MG63 (cell line): ENCODE results near the gene ARFGEF2. TPM values are rescaled to one million over a fixed set of nuclear protein-coding genes. Genes with fewer than 3 reads are reported as not detected.
"Not testable (repeated sequence)": the region's sequence is repeated elsewhere in the genome, so short reads cannot be mapped to it uniquely, and the experiment has no call there.

Experiments used
- DNase-seq: peaks from one replicate; pipeline ENCODE4 v3.0.0-alpha.2; 2020
- H3K27me3 ChIP-seq: fragments of 250-450 bp; sonication (Bioruptor Pico); 2 replicates; pipeline ENCODE4 v1.5.1; 2020; ENCODE audit warnings: mild to moderate bottlenecking, moderate library complexity
- H3K36me3 ChIP-seq: fragments of 250-450 bp; sonication (Bioruptor Pico); 2 replicates; pipeline ENCODE4 v1.5.1; 2020; ENCODE audit warnings: mild to moderate bottlenecking, moderate library complexity
- H3K4me3 ChIP-seq: fragments of 250-450 bp; sonication (Bioruptor Pico); 2 replicates; pipeline ENCODE4 v1.5.1; 2020; ENCODE audit warnings: mild to moderate bottlenecking, moderate library complexity
- H3K9me3 ChIP-seq: fragments of 250-450 bp; sonication (Bioruptor Pico); 2 replicates; pipeline ENCODE4 v1.5.1; 2020; ENCODE audit warnings: mild to moderate bottlenecking, moderate library complexity
- total RNA-seq: library from RNA; depleted of rRNA; stranded (reverse); fragments of >200 nt; shearing (Covaris generic); gene quantifications from 2 replicates; pipeline ENCODE4 v1.2.3, GENCODE V29; 2014; ENCODE audit warnings: low replicate concordance

Gene ARFGEF2
- total RNA-seq, 1 experiment from 2014 or later: 17.9 TPM

DNA sequence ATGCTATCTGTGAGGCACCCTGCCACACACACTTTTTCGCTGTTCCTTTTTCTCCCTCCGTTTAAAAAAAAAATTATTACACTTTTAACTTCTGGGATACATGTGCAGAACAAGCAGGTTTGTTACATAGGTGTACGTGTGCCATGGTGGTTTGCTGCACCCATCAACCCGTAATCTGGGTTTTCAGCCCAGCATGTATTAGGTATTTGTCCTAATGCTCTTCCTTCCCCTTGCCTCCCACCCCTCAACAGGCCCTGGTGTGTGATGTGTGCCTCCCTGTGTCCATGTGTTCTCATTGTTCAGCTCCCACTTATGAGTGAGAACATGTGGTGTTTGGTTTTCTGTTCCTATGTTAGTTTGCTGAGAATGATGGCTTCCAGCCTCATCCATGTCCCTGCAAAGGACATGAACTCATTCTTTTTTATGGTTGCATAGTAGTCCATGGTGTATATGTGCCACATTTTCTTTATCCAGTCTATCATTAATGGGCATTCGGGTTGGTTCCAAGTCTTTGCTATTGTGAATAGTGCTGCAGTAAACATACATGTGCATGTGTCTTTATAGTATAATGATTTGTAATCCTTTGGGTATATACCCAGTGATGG is 12.9 kb downstream of the ARFGEF2 start:
- not testable (repeated sequence) for DNase-seq, H3K9me3 ChIP-seq, H3K36me3 ChIP-seq, H3K4me3 ChIP-seq, H3K27me3 ChIP-seq

DNA sequence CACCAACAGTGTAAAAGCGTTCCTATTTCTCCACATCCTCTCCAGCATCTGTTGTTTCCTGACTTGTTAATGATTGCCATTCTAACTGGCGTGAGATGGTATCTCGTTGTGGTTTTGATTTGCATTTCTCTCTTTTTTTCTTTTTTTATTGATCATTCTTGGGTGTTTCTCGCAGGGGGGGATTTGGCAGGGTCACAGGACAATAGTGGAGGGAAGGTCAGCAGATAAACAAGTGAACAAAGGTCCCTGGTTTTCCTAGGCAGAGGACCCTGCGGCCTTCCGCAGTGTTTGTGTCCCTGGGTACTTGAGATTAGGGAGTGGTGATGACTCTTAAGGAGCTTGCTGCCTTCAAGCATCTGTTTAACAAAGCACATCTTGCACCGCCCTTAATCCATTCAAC is 13.5 kb downstream of the ARFGEF2 start:
- not testable (repeated sequence) for H3K4me3 ChIP-seq, H3K27me3 ChIP-seq, H3K36me3 ChIP-seq, H3K9me3 ChIP-seq, DNase-seq

DNA sequence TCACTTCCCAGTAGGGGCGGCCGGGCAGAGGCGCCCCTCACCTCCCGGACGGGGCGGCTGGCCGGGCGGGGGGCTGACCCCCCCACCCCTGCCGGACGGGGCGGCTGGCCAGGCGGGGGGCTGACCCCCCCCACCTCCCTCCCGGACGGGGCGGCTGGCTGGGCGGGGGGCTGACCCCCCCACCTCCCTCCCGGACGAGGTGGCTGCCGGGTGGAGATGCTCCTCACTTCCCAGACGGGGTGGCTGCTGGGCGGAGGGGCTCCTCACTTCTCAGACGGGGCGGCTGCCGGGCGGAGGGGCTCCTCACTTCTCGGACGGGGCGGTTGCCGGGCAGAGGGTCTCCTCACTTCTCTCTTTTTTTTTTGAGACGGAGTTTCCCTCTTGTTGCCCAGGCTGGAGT is 14.7 kb downstream of the ARFGEF2 start:
- not testable (repeated sequence) for H3K27me3 ChIP-seq, H3K36me3 ChIP-seq, H3K4me3 ChIP-seq, H3K9me3 ChIP-seq, DNase-seq

- no peaks in the 10 kb centered on the region for H3K27me3 ChIP-seq
- H3K4me3 ChIP-seq: no peak overlapping the region
- no peak for DNase-seq
- H3K36me3 ChIP-seq: peaks cover 11% of the 10 kb centered on the region
- no peaks in the 10 kb centered on the region for H3K9me3 ChIP-seq
These were observed 16.2 kb downstream of the ARFGEF2 start for GRCh38 chr20:48937674-48938073.

- Histone ChIP-seq H3K9me3 (no peaks in the 10 kb centered on the region), H3K27me3 (no peaks in the 10 kb centered on the region), H3K36me3 (peaks cover 21% of the 10 kb centered on the region), H3K4me3 (no peak overlapping the region)
- DNase-seq: no peak
These were observed 17.2 kb downstream of the ARFGEF2 start for GRCh38 chr20:48938670-48939069.

GRCh38 chr20:48940170-48940569 is 18.7 kb downstream of the ARFGEF2 start:
- no peak for DNase-seq
- Histone ChIP-seq H3K36me3 (peaks cover 32% of the 10 kb centered on the region), H3K9me3 (no peaks in the 10 kb centered on the region), H3K4me3 (no peak overlapping the region), H3K27me3 (no peaks in the 10 kb centered on the region)

DNA sequence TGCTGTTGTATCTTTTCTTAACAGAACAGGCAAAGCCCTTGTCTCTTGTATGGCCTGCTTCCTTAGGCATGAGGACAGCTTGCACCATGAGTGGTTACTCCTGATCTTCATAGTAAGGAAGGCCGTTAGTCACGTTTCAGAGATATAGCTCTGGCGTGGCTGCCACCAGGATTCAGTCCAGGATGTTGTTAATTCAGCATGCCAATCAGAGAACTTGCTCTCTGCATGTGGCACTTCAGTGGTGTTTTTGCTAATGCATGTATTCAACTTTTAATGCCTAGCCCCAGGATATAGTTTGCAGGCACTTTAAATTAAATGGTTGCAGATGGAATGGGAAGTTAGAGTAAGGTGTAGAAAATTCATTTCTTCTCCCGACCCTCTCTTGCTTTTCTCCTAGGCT is 20.0 kb downstream of the ARFGEF2 start:
- Histone ChIP-seq H3K27me3 (no peaks in the 10 kb centered on the region), H3K4me3 (no peak overlapping the region), H3K9me3 (no peaks in the 10 kb centered on the region), H3K36me3 (peaks cover 41% of the 10 kb centered on the region)
- no peak for DNase-seq

DNA sequence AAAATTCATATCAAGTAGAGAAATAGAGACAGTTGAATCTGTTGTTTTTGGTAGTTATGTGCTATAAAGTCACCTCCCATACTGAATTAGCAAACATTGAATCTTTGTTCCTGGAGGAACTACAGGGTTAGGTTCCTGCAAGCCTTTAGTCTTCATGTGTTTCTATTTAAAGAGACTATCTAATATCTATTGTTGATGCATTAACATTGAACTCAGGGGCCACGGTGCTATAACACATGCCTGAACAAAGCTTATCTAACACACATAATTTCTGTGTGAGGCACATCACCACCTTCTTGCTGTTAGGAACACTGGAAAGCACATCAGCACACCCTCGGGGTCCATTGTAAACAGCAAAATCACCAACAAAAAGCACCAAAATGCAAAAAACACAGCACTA is 21.2 kb downstream of the ARFGEF2 start:
- H3K36me3 ChIP-seq: peaks cover 48% of the 10 kb centered on the region
- no peak overlapping the region for H3K4me3 ChIP-seq
- no peaks in the 10 kb centered on the region for H3K9me3 ChIP-seq
- no peaks in the 10 kb centered on the region for H3K27me3 ChIP-seq
- no peak for DNase-seq

DNA sequence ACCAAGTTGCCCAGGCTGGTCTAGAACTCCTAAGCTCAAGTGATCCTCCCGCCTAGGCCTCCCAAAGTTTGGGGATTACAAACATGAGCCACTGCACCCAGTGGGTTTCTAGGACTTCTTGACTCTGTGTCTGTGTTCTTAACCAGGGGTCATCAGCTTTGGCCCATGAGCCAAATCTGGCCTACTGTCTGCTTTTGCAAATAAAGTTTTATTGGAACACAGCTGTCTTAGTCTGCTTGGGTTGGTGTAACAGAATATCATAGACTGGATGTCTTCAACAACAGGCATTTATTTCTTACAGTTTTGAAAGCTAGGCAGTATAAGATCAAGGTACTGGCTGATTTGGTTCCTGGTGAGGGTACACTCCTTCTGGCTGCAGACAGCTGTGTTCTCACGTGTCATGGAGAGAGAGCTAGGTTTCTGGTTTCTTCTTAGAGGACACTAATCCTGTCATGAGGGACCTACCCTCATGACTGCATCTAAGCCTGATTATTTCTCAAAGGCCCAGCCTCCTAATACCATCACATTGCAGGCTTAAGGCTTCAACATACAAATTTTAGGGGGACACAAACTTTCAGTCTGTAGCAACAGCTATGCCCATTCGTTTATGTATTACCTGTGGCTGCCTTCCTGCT is 23.3 kb downstream of the ARFGEF2 start:
- Histone ChIP-seq H3K4me3 (no peak overlapping the region), H3K27me3 (no peaks in the 10 kb centered on the region), H3K9me3 (no peaks in the 10 kb centered on the region), H3K36me3 (peaks cover 66% of the 10 kb centered on the region)
- no peak for DNase-seq

DNA sequence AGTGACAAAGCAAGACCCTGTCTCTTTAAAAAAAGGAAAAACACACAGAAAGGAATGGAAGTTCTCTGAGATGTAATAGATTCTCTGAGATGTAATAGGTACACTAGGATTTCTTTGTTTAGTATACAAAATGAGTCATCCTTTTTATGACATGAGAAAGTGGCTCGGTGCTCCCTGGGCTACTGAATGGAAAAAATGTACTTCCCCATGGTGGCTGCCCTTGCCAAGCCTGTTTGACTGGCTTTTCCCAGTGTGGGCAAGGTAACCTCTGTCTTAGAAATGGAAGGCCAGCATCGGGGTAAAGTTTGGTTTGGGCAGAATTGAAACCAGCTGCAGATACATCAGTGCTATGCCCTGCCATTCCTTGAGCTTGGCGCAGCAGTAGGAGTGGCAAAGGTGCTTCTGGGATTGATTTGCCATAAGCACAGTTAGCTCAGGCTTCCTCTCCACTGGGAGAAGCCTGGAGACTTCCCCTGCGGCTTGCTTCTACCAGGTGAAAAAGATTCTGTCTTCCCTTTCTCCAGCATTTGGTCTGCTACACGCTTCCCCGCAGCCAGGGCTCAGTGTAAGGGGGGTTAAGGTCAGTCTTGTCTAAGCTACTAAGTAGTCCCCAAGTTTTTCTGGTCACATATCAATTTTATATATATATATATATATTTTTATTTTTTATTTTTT is 24.5 kb downstream of the ARFGEF2 start:
- Histone ChIP-seq H3K36me3 (peaks cover 74% of the 10 kb centered on the region), H3K4me3 (no peak overlapping the region), H3K27me3 (no peaks in the 10 kb centered on the region), H3K9me3 (no peaks in the 10 kb centered on the region)
- DNase-seq: peak; percentile 59

GRCh38 chr20:48948612-48949011 is 27.1 kb downstream of the ARFGEF2 start:
- H3K27me3 ChIP-seq: no peaks in the 10 kb centered on the region
- no peaks in the 10 kb centered on the region for H3K9me3 ChIP-seq
- peaks cover 73% of the 10 kb centered on the region for H3K36me3 ChIP-seq
- H3K4me3 ChIP-seq: no peak overlapping the region
- no peak for DNase-seq

- DNase-seq: no peak
- no peak overlapping the region for H3K4me3 ChIP-seq
- H3K36me3 ChIP-seq: peaks cover 76% of the 10 kb centered on the region
- H3K9me3 ChIP-seq: no peaks in the 10 kb centered on the region
- no peaks in the 10 kb centered on the region for H3K27me3 ChIP-seq
These were observed 28.0 kb downstream of the ARFGEF2 start for GRCh38 chr20:48949304-48950170.

DNA sequence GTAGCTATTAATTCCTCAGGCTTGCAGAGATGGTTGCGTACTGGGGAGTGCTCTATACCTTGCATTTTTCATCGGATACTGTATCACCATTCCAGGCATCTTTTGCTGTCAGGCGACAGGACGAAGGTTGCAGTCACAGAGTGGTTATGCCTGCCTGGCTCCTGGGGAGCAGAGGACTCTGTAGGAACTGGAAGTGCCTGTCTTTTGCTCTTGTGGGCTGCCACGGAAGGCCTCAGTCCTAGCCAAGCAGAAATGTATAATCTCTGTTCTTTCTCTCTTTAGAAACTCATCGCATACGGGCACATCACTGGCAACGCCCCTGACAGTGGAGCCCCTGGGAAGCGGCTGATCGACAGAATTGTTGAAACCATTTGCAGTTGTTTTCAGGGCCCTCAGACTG is 29.5 kb downstream of the ARFGEF2 start:
- H3K36me3 ChIP-seq: peaks cover 73% of the 10 kb centered on the region
- no peaks in the 10 kb centered on the region for H3K9me3 ChIP-seq
- H3K4me3 ChIP-seq: no peak overlapping the region
- no peaks in the 10 kb centered on the region for H3K27me3 ChIP-seq
- DNase-seq: no peak

GRCh38 chr20:48951646-48952045 is 30.1 kb downstream of the ARFGEF2 start:
- peaks cover 77% of the 10 kb centered on the region for H3K36me3 ChIP-seq

DNA sequence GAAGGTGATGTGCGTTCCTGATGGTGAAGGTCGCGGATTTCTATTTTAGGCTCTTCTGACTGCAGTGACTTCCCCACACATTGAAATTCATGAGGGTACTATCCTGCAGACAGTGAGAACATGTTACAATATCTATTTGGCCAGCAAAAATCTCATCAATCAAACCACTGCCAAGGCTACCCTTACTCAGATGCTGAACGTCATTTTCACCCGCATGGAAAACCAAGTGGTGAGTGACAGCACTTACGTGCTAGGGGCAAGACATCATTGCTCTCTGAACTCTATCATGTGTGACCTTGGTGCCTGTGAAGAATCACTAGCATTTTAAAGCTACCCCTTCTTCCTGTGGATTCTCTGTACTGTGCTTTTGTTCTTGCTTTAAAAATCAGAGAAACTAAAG is 31.1 kb downstream of the ARFGEF2 start:
- no peaks in the 10 kb centered on the region for H3K9me3 ChIP-seq
- H3K36me3 ChIP-seq: peaks cover 81% of the 10 kb centered on the region
- H3K27me3 ChIP-seq: no peaks in the 10 kb centered on the region
- no peak overlapping the region for H3K4me3 ChIP-seq
- no peak for DNase-seq

More at GRCh38 chr20:48951646-48952045, 30.1 kb downstream of the ARFGEF2 start:
- H3K9me3 ChIP-seq: no peaks in the 10 kb centered on the region
- no peak for DNase-seq
- no peaks in the 10 kb centered on the region for H3K27me3 ChIP-seq
- H3K4me3 ChIP-seq: no peak overlapping the region

GRCh38 chr20:48953653-48954052 is 32.1 kb downstream of the ARFGEF2 start:
- H3K4me3 ChIP-seq: no peak overlapping the region

GRCh38 chr20:48956052-48956451 is 34.5 kb downstream of the ARFGEF2 start:
- Histone ChIP-seq H3K4me3 (no peak overlapping the region), H3K36me3 (peaks cover 64% of the 10 kb centered on the region), H3K27me3 (no peaks in the 10 kb centered on the region), H3K9me3 (no peaks in the 10 kb centered on the region)
- DNase-seq: no peak

More at GRCh38 chr20:48953653-48954052, 32.1 kb downstream of the ARFGEF2 start:
- DNase-seq: no peak
- no peaks in the 10 kb centered on the region for H3K27me3 ChIP-seq
- peaks cover 75% of the 10 kb centered on the region for H3K36me3 ChIP-seq
- no peaks in the 10 kb centered on the region for H3K9me3 ChIP-seq
